Panc1 (cell line): ENCODE measurements around the gene IGSF9. TPM values are rescaled to one million over a fixed set of nuclear protein-coding genes. Genes with fewer than 3 reads are reported as not detected.

Experiments used
- ATAC-seq: fragments of 200-7000 bp; cut with Tn5 transposase; 2 replicates; pipeline ENCODE4 v1.9.1; 2020; ENCODE audit warnings: mild to moderate bottlenecking, moderate library complexity
- BruUV-seq: library from RNA; stranded (reverse); fragments of 400-500 nt; replicated peaks from 2 replicates; lab custom pipeline; 2021; lab: Mats Ljungman, UMichigan
- CTCF ChIA-PET: fragments of 300-600 bp; sonication (Branson Sonifier 250); formaldehyde crosslinking; loops from one replicate; lab custom pipeline; 2022; ENCODE audit warnings: antibody characterized with exemption; lab: Charles Lee
- POLR2A ChIA-PET: fragments of 300-600 bp; sonication (Branson Sonifier 250); formaldehyde crosslinking; loops from one replicate; lab custom pipeline; 2022; ENCODE audit warnings: antibody characterized with exemption; lab: Charles Lee
- DNase-seq: peaks from one replicate; pipeline ENCODE4 v3.0.0-alpha.2; 2010; ENCODE audit warnings: low read depth, low spot score
- H3K27ac ChIP-seq: 2 replicates; pipeline ENCODE4 v1.5.1; 2011; ENCODE audit warnings: mild to moderate bottlenecking, low read length, inconsistent platforms
- H3K27me3 ChIP-seq: fragments of 200-500 bp; sonication (Bioruptor generic); 2 replicates; pipeline ENCODE4 v1.6.0; 2014; ENCODE audit warnings: low read length, inconsistent platforms; ENCODE audit not compliant: control insufficient read depth, insufficient read depth
- H3K36me3 ChIP-seq: fragments of 200-500 bp; sonication (Bioruptor generic); 2 replicates; pipeline ENCODE4 v1.5.1; 2014; ENCODE audit warnings: inconsistent platforms, mild to moderate bottlenecking, low read length, moderate library complexity; ENCODE audit not compliant: control insufficient read depth, insufficient read depth
- H3K4me1 ChIP-seq: 2 replicates; pipeline ENCODE4 v1.5.1; 2011; ENCODE audit warnings: inconsistent platforms, mild to moderate bottlenecking, low read length, moderate library complexity; ENCODE audit not compliant: control insufficient read depth, insufficient read depth
- H3K4me3 ChIP-seq, 2 experiments: 2 replicates each; pipeline ENCODE4 v1.5.1; 2011 to 2012; ENCODE audit warnings: low read depth in 2 of 2, low read length in 2 of 2, mild to moderate bottlenecking in 2 of 2, inconsistent platforms in 1 of 2, moderate library complexity in 1 of 2
- H3K9me3 ChIP-seq: fragments of 200-500 bp; sonication (Bioruptor generic); 2 replicates; pipeline ENCODE4 v1.5.1; 2014; ENCODE audit warnings: low read depth, mild to moderate bottlenecking, inconsistent platforms, low read length, moderate library complexity; ENCODE audit not compliant: control insufficient read depth, insufficient read depth
- POLR2AphosphoS5 ChIP-seq: IDR thresholded peaks from 2 replicates; pipeline ENCODE4 v1.6.1; 2012; ENCODE audit warnings: mild to moderate bottlenecking, low read depth, low read length, moderate library complexity
- SIN3A ChIP-seq: IDR thresholded peaks from 2 replicates; pipeline ENCODE4 v1.6.1; 2012; ENCODE audit warnings: low read depth, mild to moderate bottlenecking, low read length, moderate library complexity, borderline replicate concordance; ENCODE audit not compliant: insufficient read depth
- TCF7L2 ChIP-seq: IDR thresholded peaks from 2 replicates; pipeline ENCODE4 v1.6.1; 2011; ENCODE audit warnings: mild to moderate bottlenecking, low read depth, low read length, inconsistent platforms
- in situ Hi-C: cut with HindIII; loops from 2 replicates; pipeline ENCODE4 v1.10.0; 2016; ENCODE audit warnings: low sequenced_read_pairs, low pct_unique_long_range_greater_than_20kb
- intact Hi-C: fragments of 100-400 bp; cut with micrococcal nuclease; formaldehyde crosslinking; loops from one replicate; pipeline ENCODE4 v1.10.0; 2022; ENCODE audit not compliant: unreplicated experiment
- total RNA-seq: library from RNA; stranded (reverse); gene quantifications from one replicate; pipeline ENCODE4 v1.2.1, GENCODE V29; 2021; ENCODE audit not compliant: unreplicated experiment
- TF ChIP-seq, protein P1 (sequence below): fragments of 450-650 bp; IDR thresholded peaks from 2 replicates; pipeline ENCODE4 v1.5.1; 2017; ENCODE audit warnings: mild to moderate bottlenecking
- TF ChIP-seq, protein P2 (sequence below), 2 experiments: IDR thresholded peaks; 2 replicates each; pipeline ENCODE4 v1.6.1; 2011 to 2012; ENCODE audit warnings: low read depth in 2 of 2, control low read depth in 1 of 2, low read length in 1 of 2, mild to moderate bottlenecking in 1 of 2, moderate library complexity in 1 of 2; ENCODE audit not compliant: insufficient read depth in 1 of 2

Gene IGSF9
- total RNA-seq, 1 experiment from 2014 or later, result 0.51 TPM

DNA sequence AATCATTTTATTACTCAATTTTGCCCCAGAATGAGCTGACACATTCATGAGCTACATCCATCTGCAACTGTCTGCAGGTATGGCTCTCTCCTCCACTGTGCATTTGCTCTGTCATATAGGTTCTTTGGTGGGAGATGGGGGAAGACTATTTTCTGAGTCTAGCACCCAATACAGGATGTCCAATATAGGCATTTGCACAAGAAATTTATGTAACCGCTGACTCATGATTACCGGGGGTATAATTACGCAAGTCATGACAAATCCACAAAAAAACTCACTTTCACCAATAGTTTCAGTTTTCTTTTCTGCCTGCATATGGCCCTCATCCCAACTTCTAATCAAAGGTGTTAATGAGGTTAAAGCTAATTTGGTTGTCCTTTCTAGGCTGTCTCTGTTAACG, 65.4 kb downstream of the IGSF9 start:
- no peaks in the 10 kb centered on the region for H3K36me3 ChIP-seq
- intact Hi-C loops (no loop called here), in situ Hi-C loops (no loop called here)
- H3K4me3 ChIP-seq, result no peak overlapping the region
- ATAC-seq (no peak), DNase-seq (no peak)
- TF ChIP-seq TCF7L2, result no peak
- TF ChIP-seq POLR2AphosphoS5, result no peak
- TF ChIP-seq, protein P1, sequence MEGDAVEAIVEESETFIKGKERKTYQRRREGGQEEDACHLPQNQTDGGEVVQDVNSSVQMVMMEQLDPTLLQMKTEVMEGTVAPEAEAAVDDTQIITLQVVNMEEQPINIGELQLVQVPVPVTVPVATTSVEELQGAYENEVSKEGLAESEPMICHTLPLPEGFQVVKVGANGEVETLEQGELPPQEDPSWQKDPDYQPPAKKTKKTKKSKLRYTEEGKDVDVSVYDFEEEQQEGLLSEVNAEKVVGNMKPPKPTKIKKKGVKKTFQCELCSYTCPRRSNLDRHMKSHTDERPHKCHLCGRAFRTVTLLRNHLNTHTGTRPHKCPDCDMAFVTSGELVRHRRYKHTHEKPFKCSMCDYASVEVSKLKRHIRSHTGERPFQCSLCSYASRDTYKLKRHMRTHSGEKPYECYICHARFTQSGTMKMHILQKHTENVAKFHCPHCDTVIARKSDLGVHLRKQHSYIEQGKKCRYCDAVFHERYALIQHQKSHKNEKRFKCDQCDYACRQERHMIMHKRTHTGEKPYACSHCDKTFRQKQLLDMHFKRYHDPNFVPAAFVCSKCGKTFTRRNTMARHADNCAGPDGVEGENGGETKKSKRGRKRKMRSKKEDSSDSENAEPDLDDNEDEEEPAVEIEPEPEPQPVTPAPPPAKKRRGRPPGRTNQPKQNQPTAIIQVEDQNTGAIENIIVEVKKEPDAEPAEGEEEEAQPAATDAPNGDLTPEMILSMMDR, result no peak
- TF ChIP-seq, protein P2, sequence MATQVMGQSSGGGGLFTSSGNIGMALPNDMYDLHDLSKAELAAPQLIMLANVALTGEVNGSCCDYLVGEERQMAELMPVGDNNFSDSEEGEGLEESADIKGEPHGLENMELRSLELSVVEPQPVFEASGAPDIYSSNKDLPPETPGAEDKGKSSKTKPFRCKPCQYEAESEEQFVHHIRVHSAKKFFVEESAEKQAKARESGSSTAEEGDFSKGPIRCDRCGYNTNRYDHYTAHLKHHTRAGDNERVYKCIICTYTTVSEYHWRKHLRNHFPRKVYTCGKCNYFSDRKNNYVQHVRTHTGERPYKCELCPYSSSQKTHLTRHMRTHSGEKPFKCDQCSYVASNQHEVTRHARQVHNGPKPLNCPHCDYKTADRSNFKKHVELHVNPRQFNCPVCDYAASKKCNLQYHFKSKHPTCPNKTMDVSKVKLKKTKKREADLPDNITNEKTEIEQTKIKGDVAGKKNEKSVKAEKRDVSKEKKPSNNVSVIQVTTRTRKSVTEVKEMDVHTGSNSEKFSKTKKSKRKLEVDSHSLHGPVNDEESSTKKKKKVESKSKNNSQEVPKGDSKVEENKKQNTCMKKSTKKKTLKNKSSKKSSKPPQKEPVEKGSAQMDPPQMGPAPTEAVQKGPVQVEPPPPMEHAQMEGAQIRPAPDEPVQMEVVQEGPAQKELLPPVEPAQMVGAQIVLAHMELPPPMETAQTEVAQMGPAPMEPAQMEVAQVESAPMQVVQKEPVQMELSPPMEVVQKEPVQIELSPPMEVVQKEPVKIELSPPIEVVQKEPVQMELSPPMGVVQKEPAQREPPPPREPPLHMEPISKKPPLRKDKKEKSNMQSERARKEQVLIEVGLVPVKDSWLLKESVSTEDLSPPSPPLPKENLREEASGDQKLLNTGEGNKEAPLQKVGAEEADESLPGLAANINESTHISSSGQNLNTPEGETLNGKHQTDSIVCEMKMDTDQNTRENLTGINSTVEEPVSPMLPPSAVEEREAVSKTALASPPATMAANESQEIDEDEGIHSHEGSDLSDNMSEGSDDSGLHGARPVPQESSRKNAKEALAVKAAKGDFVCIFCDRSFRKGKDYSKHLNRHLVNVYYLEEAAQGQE (IDR thresholded peaks at IDR 0.05; ENCODE audit: insufficient read depth in 1 of 2, low read depth in 2 of 2, low read length in 1 of 2), result no peak
- TF ChIP-seq SIN3A, result no peak
- BruUV-seq, result no TSS peak
- ChIA-PET CTCF (no interaction called here), POLR2A (no interaction called here)
- H3K4me1 ChIP-seq, result no peaks in the 10 kb centered on the region
- H3K27me3 ChIP-seq, result no peaks in the 10 kb centered on the region
- H3K27ac ChIP-seq, result no peak overlapping the region
- no peaks in the 10 kb centered on the region for H3K9me3 ChIP-seq

DNA sequence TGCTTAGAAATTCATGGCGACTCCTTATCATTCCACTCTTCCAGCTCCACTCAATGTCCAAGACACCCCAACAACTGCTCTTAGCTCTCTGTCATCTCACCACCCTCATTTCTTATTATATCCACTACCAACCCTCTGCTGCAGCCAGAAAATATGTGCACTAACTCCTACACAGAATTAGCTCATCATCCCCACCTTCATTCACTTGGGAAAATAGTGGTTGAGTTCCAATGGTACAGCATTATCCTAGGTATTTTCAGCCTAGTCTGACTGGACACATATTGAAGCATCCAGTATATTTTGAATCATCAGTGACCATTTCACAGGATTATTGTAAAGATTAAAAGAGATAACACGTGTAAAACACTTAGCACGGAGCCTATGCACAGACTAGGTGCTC, 66.3 kb downstream of the IGSF9 start:
- TF ChIP-seq, protein P1, result no peak
- TF ChIP-seq, protein P2 (IDR thresholded peaks at IDR 0.05; ENCODE audit: insufficient read depth in 1 of 2, low read depth in 2 of 2, low read length in 1 of 2), result no peak
- TF ChIP-seq TCF7L2 (no peak), POLR2AphosphoS5 (no peak), SIN3A (no peak)
- ChIA-PET CTCF (interaction anchor here (0.5 kb wide), 1 partner anchor 1883 kb away, joined by 8 read pairs; no protein-coding TSS in a partner anchor), POLR2A (no interaction called here)
- Histone ChIP-seq H3K4me1 (no peaks in the 10 kb centered on the region), H3K36me3 (no peaks in the 10 kb centered on the region), H3K4me3 (no peak overlapping the region), H3K9me3 (no peaks in the 10 kb centered on the region), H3K27ac (no peak overlapping the region), H3K27me3 (no peaks in the 10 kb centered on the region)
- no peak for DNase-seq
- in situ Hi-C loops (no loop called here), intact Hi-C loops (no loop called here)
- ATAC-seq, result no peak
- no TSS peak for BruUV-seq
